Central memory CD4-positive, alpha-beta T cell (primary cell): Measurements from ENCODE around the gene PIEZO1.
"Not testable (repeated sequence)": the region's sequence is repeated elsewhere in the genome, so short reads cannot be mapped to it uniquely, and the experiment has no call there.

Experiments
- DNase-seq: peaks from one replicate; pipeline ENCODE4 v3.0.0; 2022

PIEZO1 gene

DNA sequence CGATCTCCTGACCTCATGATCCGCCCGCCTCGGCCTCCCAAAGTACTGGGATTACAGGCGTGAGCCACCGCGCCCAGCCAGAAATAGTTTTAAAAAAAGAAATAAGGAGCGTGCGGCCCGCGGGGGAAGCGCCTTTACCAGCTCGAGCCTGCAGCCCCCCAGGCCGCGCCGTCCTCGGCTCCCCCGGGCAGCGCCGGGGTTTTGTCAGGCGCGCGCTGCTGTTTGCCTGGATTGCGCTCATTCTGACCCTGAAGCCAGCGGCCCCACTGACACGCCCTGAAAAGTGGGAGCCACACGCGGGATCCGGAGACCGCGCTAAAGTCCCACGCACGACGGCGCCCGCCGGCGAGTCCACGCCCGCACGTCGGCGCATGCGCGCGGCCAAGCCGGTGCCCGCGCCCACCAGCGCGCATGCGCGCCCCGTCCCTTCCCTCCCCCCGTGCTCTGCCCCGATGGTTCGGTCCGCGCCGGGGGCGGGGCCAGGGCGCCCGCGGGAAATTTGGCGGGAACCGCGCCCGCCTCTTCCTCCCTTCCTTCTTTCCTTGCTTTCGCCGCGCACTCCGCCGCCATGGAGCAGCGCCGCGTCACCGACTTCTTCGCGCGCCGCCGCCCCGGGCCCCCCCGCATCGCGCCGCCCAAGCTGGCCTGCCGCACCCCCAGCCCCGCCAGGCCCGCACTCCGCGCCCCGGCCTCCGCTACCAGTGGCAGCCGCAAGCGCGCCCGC, 18.4 kb upstream of the PIEZO1 start, which contains the start of gene CDT1:
CDT1 (plus strand) TSS at position 526 of the 724 bp plus-strand sequence; CDS start at position 569, 43 bp downstream.
- peak; percentile 82 for DNase-seq

DNA sequence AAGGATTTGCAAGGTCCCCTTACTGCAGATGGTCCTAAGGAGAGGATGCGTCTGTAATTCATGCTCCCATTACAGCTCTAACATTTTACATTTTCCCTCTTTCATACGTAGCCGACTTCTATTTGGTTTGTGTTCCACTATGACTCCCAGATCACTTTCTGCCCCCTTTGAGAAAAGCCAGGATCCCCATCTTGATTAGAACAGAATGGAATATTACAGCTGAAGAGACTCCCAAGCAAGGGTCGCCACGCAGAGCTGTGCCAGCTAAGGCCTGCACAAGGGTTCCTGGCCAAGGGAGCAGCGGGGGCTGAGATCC, 15.2 kb upstream of the PIEZO1 start:
- no peak for DNase-seq

DNA sequence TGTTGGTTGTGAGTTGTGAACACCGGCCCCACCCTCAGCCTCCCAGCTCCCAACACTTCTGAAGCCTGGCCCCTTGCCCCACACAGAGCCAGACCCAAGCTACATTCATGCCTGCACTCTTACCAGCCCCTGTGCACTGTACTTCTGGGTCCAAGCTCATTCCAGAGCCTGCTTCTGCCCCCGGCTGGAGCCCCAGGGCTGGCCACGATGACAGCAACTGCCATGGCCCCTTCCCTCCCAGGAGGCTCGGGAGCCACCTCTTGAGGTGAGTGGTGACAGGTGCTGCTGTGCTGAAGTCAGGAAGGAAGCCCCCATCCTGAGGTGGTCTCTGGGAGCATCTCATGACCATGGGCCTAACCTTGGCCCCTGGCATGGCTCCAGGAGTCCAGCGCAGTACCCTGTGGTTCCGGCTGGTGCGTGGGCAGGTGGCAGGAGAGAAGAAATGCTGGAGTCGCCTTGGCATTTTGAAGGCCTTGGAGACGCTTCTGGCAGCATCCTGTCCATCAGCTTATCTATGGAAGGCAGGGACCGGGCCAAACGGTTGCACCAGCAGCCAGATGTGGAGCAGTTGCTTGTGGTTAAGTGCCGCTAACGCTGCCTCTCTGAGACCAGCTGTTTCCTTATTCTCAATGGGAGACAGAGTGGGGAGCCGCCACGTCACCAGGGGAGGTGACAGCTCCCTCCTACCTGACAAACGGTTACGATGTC, 14.7 kb upstream of the PIEZO1 start:
- DNase-seq = no peak

DNA sequence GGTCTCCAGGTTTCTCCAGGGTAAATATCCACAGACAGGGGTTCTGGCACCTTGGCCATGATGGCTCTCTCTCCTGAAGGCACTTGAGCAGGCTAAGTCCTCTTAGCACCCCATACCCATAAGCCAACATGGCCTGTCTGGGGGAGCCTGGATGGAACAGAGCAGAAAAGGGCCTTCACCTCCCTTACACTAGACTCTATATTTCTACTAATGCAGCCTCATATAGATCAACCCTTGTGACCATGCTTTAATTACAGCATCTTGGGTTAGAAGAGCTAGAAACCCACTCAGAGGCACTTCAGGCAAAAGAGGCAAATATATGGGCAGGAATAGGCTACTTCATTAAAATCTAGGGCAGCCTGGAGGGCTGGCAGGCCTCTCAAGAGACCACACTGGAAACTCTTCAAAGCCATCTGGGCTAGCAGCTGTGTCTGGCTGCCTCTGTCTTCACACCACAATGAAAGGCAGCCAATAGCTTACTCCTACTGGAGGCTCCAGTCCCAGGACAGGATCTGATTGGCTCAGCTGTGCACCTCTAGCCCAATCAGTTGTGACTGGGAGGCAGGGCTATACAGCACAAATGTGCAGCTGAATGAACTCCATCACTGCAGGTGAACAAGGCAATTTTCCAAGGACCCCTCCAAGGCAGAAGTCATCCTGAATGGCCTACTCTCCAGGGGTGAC, 13.9 kb upstream of the PIEZO1 start:
- no peak for DNase-seq

DNA sequence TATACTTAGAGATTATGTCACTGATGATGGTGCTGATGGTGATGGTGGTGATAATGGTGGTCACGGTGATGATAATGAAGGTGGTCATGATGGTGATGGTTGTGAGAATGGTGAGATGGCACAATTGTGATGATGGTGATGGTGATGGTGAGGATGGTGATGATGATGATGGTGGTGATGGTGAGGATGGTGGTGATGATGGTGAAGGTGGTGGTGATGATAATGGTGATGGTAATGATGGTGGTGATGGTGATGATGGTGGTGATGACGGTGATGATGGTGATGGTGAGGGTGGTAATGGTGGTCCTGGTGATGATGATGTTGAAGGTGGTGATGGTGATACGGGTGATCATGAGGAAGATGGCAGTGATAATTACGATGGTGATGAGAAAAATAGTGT, 13.1 kb upstream of the PIEZO1 start:
- DNase-seq = no peak

DNA sequence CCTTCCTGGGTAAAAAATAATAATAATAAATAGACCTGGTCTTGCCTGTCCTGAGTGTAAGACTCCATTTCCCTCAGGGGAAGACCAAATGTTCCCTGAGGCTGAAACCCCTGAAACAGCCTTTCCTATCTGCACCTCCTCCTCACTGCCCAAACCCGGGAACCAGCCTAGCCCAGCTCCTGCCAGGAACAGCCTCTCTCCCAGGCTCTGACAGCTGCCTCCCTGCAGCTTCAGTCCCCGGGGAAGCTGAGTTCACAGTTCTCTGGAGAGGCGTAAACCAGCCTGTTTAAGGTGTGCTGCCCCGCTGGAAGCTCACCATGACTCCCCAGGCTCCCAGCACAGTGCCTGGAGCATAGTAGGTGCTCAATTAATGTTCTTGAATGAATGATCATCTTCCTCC, 11.3 kb upstream of the PIEZO1 start:
- DNase-seq = no peak

DNA sequence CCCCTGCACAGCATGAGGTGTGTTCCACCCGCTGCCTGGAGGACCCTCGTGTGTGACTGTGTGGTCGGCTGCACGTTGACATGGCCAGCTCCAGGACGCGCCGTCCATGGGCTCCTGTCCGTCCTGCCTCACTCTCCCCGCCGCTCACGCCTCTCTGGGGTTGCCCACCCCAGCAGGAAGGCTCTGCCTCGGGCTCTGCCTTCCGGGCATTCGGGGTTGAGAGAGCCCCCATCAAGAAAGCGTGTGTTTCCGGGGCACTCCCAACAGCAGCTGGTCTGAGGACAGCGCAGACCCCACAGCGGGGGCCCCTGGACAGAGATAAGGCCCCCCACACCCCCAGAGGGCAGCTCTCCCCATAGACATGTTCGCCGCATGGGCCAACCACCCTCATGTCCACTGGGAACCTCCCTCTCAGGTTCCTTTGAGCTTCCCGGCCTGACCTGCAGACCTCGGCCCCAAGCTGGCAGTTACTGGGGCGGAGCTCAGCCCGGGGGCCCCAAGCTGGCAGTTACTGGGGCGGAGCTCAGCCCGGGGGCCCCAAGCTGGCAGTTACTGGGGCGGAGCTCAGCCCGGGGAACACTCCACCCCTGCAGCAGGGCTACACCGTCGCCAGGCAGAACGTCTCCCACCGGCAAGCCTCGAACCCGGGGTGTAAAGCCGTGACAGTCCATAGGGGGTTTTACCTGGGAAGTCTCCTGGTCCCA, 8.4 kb upstream of the PIEZO1 start:
- no peak for DNase-seq

DNA sequence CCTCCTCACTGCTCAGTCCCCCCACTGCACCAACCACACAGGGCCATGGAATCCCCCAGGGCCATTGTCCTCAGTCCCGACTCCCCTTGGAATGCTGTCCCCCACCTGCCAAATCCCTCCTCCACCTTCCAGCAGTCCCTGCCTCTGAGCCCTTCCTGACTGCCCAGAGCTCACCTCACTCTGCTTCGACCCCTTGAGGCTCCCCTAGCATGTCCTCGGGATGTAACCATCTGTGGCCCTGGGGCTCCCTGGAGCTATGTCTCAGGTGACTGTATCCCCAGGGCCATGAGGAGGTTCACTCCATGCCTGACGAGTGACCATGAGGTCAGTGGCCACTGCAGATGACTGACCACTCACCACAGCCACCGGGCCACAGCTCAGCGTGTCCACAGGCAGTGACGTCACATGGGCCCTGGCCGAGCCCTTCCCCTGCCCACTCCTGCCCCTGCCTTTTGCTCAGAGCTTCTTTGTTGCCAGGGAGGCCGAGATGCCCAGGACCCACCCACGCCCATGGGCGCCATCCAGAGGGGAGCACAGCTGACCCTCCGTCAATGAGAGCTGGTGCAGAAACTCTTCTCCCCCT, 7.7 kb upstream of the PIEZO1 start:
- no peak for DNase-seq

DNA sequence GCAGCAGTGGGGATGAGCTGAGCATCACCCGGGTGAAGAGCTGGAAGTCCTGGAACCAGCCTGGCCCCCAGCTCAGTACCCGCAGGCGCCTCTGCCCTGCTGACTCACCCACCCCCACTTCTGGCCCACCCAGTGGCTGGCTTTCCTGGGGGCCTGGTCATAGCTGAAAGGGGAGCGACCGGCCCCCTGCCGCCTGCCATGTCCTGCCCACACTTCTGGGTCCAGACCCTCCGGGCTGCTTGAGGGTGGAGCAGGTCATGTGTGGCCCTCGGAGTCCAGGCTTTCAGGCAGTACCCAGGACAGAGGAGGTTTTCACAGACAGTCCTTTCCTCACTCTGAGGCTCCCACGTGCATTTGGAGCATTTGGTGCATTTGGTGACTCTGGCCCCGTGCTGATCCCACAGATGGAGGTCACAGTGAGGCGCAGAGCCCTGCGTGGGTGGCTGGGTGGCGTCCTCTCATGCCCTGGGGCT, 7.1 kb upstream of the PIEZO1 start:
- DNase-seq = no peak

DNA sequence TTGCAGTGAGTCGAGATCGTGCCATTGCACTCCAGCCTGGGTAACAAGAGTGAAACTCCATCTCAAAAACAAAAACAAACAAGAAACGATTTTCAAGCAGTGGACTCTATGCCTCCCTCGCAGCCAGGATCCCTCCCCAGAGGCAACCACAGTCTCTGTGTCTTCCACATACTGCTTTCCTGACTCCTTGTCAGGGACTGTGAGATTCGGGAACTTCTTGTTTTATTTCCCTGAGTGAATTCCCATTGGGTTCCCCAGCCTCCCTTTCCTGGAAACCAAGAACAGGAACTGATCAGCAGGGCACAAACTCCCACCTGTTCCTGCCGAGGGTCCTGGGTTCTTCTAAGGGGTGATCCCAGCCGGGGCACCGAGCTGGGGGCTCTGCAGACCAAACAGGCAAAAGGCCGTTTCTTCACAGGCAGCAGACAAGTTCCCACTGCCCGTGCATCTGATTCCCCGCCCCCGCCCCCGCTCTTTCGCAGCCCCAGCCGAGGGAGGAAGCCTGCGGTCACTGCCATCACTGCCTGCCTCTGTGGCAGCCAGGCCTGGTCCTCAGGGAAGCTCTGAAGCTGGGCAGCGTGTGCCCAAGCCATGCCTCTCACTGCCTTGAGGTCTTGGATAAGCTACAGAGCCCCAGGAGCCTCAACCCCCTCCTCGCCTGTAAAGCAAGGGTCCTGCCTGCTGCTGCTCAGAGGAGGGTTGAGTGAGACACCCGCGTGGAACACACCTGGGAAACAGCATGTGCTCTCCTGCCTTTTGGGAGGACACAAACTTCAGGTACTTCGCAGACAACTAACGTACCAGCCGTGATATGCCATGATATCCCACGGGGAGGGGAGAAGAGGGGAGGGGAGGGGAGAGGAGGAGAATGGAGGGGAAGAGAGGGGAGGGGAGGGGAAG, 5.5 kb upstream of the PIEZO1 start:
- peak; percentile 61 for DNase-seq

DNA sequence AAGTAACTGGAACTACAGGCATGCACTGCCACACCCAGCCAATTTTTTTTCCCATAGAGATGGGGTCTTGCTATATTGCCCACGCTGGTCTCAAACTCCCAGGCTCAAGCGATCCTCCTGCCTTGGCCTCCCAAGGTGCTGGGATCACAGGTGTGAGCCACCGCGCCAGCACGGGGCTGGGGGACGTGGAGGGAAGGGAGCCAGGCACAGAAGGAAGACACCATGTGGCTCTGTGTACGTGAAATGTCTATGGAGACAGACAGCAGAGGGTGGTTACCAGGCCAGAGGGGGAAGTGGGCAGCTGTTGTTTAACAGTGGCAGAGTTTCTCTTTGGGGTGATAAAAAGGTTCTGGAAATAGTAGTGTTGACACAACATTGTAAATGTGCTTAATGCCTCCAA, 4.6 kb upstream of the PIEZO1 start:
- no peak for DNase-seq

DNA sequence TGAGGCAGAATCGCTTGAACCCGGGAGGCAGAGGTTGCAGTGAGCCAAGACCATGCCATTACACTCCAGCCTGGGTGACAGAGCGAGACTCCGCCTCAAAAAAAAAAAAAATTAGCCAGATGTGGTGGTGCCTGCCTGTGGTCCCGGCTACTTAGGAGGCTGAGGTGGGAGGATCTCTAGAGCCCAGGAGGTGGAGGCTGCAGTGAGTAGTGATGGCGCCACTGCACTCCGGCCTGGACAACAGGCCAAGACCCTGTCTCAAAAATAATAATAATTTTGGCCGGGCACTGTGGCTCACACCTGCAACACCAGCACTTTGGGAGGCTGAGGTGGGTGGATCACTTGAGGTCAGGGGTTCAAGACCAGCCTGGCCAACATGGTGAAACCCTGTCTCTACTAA, 3.7 kb upstream of the PIEZO1 start:
- DNase-seq = not testable (repeated sequence)

DNA sequence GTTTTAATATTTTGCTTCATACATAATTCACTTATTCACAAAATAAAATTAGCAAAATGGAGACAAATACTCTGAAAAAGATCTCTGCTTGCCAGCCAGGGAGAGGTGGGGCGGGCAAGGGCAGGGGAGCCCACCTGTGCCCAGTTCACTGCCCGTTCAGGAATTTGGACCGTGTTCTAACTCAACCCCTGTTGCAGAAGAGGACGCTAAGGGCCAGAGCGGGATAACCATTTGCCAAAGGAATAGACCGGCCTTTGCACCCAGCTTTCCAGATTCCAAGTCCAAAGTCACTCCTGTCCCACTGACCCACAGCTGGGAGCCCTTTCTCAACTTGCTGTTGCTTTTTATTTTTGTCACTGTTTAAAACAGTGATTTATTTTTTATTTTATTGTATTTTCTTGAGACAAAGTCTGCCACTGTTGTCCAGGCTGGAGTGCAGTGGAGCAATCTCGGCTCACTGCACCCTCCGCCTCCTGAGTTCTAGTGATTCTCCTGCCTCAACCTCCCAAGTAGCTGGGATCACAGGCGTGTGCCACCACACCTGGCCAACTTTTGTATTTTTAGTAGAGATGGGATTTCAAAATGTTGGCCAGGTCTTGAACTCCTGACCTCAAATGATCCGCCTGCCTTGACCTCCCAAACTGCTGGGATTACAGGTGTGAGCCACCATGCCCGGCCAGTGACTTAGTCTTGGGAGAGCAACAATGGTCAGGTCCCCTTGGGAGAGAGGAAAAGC, 2.7 kb upstream of the PIEZO1 start:
- no peak for DNase-seq

DNA sequence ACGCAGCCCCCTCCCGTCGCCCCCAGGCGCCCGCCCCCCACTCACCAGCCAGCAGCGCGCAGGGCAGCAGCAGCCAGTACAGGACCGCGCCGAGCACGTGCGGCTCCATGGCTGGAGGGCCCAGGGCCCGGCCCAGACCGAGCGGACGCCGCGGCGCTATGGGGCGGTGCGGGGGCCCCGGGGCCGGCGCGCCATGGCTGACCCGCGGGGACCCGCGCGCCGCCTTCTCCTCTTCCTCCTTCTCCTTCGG, 239 bp downstream of the PIEZO1 start:
- no peak for DNase-seq

DNA sequence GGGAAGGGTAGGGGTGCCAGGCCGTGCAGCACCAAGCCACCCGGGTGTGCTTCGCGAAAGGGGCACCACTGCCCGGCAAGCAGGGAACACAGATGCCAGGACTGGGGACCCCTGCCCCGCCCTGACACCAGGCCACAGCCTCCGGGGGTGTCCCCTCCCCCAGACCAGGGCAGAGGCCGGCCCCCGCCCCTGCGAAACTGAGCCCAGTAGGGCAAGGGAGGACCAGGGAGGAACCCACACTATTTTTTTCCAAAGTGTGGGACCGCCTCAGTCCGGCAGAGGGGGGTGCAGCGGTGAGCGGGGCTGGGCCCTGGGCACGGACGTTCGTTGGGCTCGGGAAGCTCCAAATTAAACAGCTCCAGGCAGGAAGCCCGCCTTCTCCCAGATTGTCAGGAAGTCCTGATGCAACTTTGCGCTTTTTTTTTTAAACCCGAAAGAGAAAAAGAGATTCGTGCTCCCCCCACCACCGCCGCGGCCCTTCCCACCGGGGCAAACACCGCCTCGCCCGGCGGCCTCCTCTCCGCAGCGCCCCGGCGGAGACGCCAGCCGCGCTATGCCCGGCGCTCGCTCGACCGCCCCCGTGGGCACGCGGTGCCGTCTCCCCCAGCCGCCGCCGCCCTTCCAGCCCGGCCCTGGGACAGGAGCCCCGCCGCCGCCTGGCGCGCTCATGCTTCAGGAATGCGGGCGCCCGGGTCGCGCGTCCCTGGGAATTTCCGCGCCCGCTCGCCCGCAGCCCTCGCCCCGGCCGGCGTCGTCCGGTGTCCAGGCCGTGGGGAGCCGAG, 755 bp downstream of the PIEZO1 start:
- no peak for DNase-seq

DNA sequence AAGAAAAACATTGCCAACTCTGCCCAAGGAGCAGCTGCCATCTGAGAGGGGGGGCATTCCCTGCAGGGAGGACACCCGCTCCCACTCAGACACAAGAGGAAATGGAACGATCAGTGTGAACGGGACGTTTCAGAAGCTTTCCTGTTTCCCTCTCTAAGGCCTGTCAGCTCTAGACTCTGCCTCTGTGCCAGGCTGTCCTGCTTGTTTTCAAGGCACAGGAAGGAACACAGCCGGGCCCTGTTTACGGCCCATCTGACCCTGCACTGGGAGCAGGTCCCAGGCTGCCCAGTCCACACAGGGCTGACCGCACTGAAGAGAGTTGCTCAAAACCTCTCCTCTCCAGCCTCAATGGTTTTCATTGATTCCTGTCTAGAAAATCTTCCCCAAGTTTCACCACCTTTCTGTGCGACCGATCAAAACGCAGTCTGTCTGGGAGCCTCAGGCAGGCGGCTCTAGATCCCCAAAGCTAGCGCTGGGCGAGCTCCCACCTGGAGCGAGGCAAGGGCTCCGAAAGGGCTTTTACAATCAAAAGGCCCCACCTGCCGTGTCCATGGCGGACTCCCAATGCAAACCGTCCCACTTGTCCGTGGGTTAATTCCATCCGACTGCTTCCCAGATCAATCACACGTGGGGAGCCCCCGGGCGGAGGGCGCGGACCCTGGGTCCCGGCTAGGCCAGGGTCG, 1.5 kb downstream of the PIEZO1 start:
- no peak for DNase-seq

DNA sequence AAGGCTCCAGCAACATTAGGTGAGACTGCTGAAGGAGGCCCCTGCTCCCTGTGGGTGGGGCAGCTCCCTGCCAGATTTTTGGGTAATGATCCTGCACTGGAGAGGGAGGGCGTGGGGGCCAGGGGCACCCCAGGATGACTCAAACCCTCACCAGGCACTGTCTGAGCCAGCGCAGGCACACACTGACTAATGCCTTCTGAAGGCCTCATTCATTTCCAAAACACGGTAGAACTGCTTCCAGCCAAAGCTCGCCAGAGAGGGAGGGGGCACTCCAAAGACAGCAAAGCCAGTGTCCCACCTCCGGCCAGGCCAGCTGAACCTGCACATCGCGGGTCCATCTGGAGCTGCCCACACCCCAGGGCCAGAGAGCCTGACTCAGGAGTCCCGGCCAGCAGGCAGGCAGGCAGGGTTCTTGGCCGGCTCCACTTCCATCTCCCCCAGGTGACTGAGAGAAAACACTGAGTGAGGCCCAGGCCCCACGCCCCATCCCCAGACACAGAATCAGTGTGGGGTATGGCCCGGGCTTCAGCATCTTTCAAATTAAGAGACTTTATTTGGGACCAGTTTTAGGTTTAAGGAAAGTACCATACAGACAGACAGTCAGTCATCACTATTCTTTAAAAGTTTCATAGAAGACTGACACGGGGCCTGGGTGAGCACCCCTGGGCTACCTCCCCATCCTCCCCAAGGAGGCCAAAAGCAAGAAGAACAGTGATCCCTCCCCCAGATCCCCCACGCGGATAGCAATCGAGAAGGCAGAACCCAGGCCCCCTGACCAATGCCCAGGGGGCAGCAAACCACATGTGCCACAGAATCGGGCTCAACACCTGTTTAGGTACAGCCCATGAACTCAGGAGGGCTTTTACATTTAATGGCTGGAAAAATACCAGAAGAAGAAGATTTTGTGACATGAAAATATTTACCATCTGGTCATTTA, 2.3 kb downstream of the PIEZO1 start:
- DNase-seq = no peak

DNA sequence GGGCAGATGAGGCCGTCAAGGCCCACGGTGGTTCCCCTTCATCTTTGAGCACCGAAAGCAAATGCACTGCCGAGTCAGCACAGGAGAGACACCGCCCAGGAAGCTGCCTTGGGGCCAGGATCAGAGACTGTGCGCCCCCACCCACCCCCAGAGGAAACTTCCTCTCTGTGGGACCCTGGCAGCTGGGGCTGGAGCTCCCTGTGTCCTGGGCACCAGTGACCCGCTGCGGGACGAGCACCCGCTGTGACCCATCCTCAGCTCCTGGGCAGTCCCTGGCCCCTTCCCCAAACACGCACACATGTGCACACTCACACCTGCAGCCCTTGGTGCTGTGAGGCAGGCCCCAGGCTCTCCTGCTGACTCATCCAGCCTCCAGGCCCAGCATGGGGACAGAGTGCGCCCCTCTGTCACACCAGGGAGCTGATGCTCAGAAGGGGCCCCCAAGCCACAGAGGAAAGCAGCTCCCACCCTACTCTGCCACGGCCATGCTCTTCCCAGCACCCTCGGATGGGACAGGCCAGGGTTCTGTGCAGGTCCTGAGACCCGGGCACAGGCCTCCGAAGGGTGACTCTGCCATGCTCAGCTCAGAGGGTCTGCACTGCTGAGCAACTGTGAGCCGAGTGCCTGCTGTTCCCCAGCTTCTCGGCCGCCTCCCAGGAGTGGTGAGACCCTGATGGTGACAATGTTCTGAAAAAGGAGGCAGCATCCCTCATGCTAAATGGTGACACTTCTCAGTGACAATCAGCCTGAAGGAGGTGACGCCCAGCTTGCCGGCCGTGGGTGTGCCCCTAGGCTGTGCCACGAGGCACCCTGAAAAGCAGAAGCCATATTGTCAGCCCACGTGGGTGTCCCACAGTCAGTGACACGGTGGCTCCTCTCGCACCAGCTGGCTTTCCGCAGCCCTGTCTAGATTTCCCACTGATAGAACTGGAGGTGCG, 3.6 kb downstream of the PIEZO1 start:
- DNase-seq = peak; percentile 71
